ENCODE measurements around the gene GNB1L.

GNB1L gene

GRCh38 chr22:19788661-19789225, 65.9 kb downstream of the GNB1L start:
- TF ChIP-seq CTCF (IDR thresholded peaks at IDR 0.05; ENCODE audit: extremely low read depth, missing control alignments): no peak

GRCh38 chr22:19787849-19788141, 66.9 kb downstream of the GNB1L start:
- no peak for DNase-seq (ENCODE audit: low spot score)
- no peak for TF ChIP-seq CTCF (IDR thresholded peaks at IDR 0.05; ENCODE audit: extremely low read depth, missing control alignments)

More at GRCh38 chr22:19788661-19789225, 65.9 kb downstream of the GNB1L start:
- no peak for DNase-seq (ENCODE audit: low spot score)

- no peak for DNase-seq (ENCODE audit: low spot score)
- TF ChIP-seq CTCF (IDR thresholded peaks at IDR 0.05; ENCODE audit: extremely low read depth, missing control alignments): no peak
Observed at GRCh38 chr22:19786959-19787848, 67.5 kb downstream of the GNB1L start.

GRCh38 chr22:19786264-19786585, 68.4 kb downstream of the GNB1L start:
- TF ChIP-seq CTCF (IDR thresholded peaks at IDR 0.05; ENCODE audit: extremely low read depth, missing control alignments): no peak
- DNase-seq (ENCODE audit: low spot score): no peak

- no peak for DNase-seq (ENCODE audit: low spot score)
- TF ChIP-seq CTCF (IDR thresholded peaks at IDR 0.05; ENCODE audit: extremely low read depth, missing control alignments): no peak
Observed at GRCh38 chr22:19785461-19786263, 69.0 kb downstream of the GNB1L start.

GRCh38 chr22:19784384-19785175, 70.1 kb downstream of the GNB1L start:
- no peak for TF ChIP-seq CTCF (IDR thresholded peaks at IDR 0.05; ENCODE audit: extremely low read depth, missing control alignments)
- no peak for DNase-seq (ENCODE audit: low spot score)

All from GM20000 (cell line).